Body of pancreas (tissue), 4 donors: ENCODE data around the gene FAM83D.

Source experiments
- CTCF ChIP-seq, 7 experiments: fragments of 450-650 bp in 4 of 7; fragments of 200-600 bp in 3 of 7; sonication (generic) in 3 of 7; IDR thresholded peaks; one replicate each; pipeline ENCODE4 v1.5.1; 2016 to 2019; ENCODE audit warnings: antibody characterized with exemption in 7 of 7
- POLR2A ChIP-seq, 3 donors: fragments of 450-650 bp; IDR thresholded peaks; one replicate each; pipeline ENCODE4 v1.6.1; 2016; ENCODE audit warnings: antibody characterized with exemption in 3 of 3, mild to moderate bottlenecking in 2 of 3

GRCh38 chr20:38920851-38921250, 5.4 kb upstream of the FAM83D start:
- TF ChIP-seq CTCF (IDR thresholded peaks at IDR 0.05) = no peak
- TF ChIP-seq POLR2A (IDR thresholded peaks at IDR 0.05) = no peak
